Natural killer cell treated with Interleukin-12 subunit alpha and Interleukin-12 subunit beta and Interleukin-15 and Interleukin-18, amount 100 ng/mL, for 72 hours (primary cell): ENCODE measurements around the gene PDK3. TPM values are rescaled to one million over a fixed set of nuclear protein-coding genes. Genes with fewer than 3 reads are reported as not detected.

ENCODE experiments used
- ATAC-seq, 2 donors: fragments of 150-1000 bp; cut with Tn5 transposase in 1 of 2; sonication (Bioruptor Pico), chemical (Tn5 transposase) in 1 of 2; 2 replicates each; pipeline ENCODE4 v1.10.0; 2021
- DNase-seq: peaks from one replicate; pipeline ENCODE4 v3.0.0; 2022; ENCODE audit warnings: low spot score
- H3K27ac Mint-ChIP-seq, 2 donors: 1 replicate in 1 of 2; 2 replicates in 1 of 2; pipeline ENCODE4 v1.8.0; 2022; ENCODE audit warnings: mixed read lengths in 2 of 2, mild to moderate bottlenecking in 1 of 2, moderate library complexity in 1 of 2
- H3K27me3 Mint-ChIP-seq, 2 donors: 1 replicate in 1 of 2; 2 replicates in 1 of 2; pipeline ENCODE4 v1.8.0; 2022; ENCODE audit warnings: mixed read lengths in 2 of 2
- H3K36me3 Mint-ChIP-seq: one replicate; pipeline ENCODE4 v1.8.0; 2022; ENCODE audit warnings: mixed read lengths
- H3K4me1 Mint-ChIP-seq, 2 donors: 1 replicate in 1 of 2; 2 replicates in 1 of 2; pipeline ENCODE4 v1.8.0; 2022; ENCODE audit warnings: low read depth in 2 of 2, mixed read lengths in 2 of 2, mild to moderate bottlenecking in 1 of 2
- H3K4me3 Mint-ChIP-seq: one replicate; pipeline ENCODE4 v1.8.0; 2022; ENCODE audit warnings: mixed read lengths
- H3K9me3 Mint-ChIP-seq: 2 replicates; pipeline ENCODE4 v1.8.0; 2022; ENCODE audit warnings: mixed read lengths
- total RNA-seq, 2 donors: library from RNA; stranded (reverse); gene quantifications; one replicate each; pipeline ENCODE4 v1.2.3, GENCODE V29; 2022

PDK3 gene
- total RNA-seq, 2 donors from 2014 or later = 21.8 to 37.6 TPM

DNA sequence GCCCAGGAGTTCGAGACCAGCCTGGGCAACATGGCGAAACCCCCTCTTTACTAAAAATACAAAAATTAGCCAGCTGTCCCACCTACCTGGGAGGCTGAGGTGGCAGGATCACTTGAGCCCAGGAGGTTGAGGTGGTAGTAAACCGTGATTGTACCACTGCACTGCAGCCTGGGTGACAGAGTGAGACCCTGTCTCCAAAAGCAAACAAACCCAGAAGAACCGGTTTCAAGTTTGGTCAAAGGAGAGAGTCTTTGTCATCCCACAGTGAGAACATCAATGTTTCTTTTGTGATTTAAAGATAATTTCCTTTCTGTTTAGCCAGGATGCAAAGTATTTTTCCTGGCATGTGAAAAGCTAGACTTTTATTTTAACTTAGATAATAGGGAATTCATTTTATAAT, 26.7 kb downstream of the PDK3 start:
- Mint-ChIP-seq H3K27ac (peak overlapping the region in 1 of 2 donors; percentile 33), H3K9me3 (no peaks in the 10 kb centered on the region), H3K27me3 (peaks cover 0 to 2% of the 10 kb centered on the region in 2 donors), H3K36me3 (no peaks in the 10 kb centered on the region), H3K4me1 (peaks cover 13 to 14% of the 10 kb centered on the region in 2 donors), H3K4me3 (no peak overlapping the region)
- DNase-seq (no peak), ATAC-seq (no peak)

DNA sequence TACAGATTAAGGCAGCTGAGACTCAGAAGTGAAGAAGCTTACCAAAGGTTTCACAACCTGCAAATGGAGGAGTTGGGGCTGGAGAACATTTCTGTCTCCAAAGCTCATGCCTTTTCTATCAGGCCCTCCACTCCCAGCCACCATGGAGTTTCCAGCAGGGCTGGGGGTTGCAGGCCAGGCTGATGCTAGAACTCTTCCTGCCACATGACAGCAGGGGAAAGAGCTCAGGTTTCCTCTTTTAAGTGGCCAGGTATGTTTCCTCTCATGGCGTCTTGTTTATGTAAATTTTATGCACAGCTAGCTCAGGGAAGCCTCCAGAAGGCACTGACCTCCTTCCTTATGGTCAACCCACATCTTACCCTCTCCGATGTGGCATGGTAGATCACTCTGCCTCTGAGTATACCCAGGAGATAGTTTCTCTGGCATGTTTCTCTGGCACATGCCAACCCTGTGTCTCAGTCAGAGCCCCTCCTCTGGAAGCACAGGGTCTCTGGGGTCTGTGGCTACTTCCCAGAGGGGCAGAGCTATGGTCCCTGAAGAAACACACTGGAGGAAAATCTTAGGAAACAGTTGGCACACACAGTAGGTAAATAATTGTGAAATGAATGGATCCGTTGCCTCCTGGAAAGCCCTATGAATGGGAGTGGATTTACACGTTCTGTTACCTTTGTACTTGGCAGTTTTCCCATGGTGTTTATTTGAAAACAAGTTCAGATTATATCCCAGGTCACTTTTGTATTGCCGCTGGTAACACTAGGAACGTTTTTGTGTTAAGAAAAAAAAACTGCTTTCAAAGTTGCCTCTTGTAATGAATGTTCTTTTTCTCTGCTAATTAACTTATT, 28.9 kb downstream of the PDK3 start:
- peak overlapping the region; percentile 33 to 50 for H3K27ac Mint-ChIP-seq
- ATAC-seq (no peak), DNase-seq (no peak)
- H3K27me3 Mint-ChIP-seq = peaks cover 0 to 2% of the 10 kb centered on the region in 2 donors
- H3K36me3 Mint-ChIP-seq = no peaks in the 10 kb centered on the region
- peak overlapping the region; percentile 20 for H3K4me3 Mint-ChIP-seq
- no peaks in the 10 kb centered on the region for H3K9me3 Mint-ChIP-seq
- peaks cover 13 to 20% of the 10 kb centered on the region in 2 donors for H3K4me1 Mint-ChIP-seq

DNA sequence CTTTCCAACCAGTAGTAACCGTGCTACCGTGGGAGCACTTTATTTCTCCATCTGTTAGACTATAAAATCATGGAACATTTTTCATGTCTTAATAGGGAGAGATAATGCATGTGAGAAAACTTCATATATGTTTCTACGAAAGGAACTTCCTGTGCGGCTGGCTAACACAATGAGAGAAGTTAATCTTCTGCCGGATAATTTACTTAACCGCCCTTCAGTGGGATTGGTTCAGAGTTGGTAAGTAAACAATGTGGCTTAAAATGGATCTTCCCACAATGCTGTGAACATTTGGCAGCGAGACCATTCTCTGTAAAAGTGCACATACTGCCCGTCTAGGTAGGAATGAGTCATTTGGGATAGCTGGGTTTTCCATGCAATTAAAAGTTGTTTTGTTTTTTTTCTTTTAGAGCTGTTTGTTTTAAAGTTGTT, 29.6 kb downstream of the PDK3 start:
- Mint-ChIP-seq H3K4me1 (peaks cover 13 to 20% of the 10 kb centered on the region in 2 donors), H3K27ac (peak overlapping the region; percentile 27 to 50), H3K9me3 (no peaks in the 10 kb centered on the region), H3K4me3 (peak overlapping the region; percentile 20), H3K36me3 (no peaks in the 10 kb centered on the region), H3K27me3 (peaks cover 0 to 2% of the 10 kb centered on the region in 2 donors)
- DNase-seq = no peak
- ATAC-seq = no peak

DNA sequence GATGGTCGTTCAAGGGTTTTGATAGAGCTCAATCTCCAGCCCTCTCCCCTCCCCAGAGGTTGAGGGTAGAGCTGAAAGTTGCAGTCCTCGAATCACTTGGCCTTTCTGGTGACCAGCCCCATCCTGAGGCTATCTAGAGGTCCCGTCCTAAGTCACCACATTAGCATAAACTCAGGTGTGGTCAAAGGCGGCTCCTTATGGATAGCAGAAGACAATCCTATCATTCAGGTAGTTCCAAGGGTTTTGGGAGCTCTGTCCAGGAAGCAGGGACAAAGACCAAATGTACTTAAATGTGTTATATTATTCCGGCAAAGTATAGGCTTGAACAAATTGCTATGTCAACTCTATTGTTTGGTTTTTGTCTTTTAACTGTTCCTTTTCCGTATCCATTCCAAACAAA, 30.6 kb downstream of the PDK3 start:
- H3K27ac Mint-ChIP-seq = peak overlapping the region in 1 of 2 donors; percentile 12
- H3K4me1 Mint-ChIP-seq = peaks cover 13 to 20% of the 10 kb centered on the region in 2 donors
- no peak for ATAC-seq
- DNase-seq = no peak
- no peaks in the 10 kb centered on the region for H3K9me3 Mint-ChIP-seq
- no peaks in the 10 kb centered on the region for H3K36me3 Mint-ChIP-seq
- H3K27me3 Mint-ChIP-seq = peaks cover 0 to 2% of the 10 kb centered on the region in 2 donors
- no peak overlapping the region for H3K4me3 Mint-ChIP-seq

DNA sequence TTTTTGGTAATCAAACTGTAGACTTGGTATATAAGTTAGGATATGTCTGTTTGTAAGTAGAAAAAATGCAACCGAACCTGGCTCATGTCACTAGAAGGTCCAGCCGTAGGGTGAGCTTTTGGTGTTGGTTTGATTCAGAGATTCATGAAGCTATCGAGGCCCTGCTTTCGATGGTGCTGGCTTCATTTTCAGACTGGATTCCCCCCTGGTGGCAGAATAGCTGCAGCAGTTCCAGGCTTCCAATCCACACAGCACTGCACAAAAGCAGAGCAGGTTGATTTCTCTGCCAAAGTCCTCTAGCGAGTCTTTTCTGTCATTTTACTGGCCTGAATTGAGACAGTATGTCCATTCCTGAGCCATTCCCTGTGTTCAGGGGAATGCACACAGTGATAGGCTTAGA, 33.1 kb downstream of the PDK3 start:
- DNase-seq = no peak
- Mint-ChIP-seq H3K4me1 (peaks cover 9 to 16% of the 10 kb centered on the region in 2 donors), H3K9me3 (no peaks in the 10 kb centered on the region), H3K27ac (peak overlapping the region; percentile 26 to 79), H3K27me3 (no peaks in the 10 kb centered on the region), H3K36me3 (no peaks in the 10 kb centered on the region), H3K4me3 (no peak overlapping the region)
- ATAC-seq = no peak

DNA sequence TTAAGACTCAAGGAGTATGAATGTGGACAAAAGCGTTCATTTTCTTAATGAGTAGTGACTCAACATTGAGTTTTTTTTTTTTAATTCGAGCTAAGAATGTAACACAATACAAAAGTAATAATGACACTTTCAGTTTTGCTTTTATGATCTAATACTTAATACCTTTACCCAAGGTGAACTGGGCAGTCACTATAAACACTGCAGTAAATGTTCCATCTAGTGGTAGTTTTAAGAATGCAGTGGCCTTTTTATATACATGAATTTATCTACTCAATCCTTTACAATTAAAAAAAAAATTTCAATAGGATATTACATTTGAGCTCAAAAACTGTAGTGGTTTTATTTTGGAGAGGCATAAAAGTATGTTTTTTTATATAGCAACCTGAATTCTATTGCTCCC, 33.9 kb downstream of the PDK3 start:
- ATAC-seq (peak in 1 of 2 donors; percentile 52), DNase-seq (no peak)
- H3K27ac Mint-ChIP-seq = peak overlapping the region; percentile 26 to 79
- no peak overlapping the region for H3K4me3 Mint-ChIP-seq
- H3K4me1 Mint-ChIP-seq = peaks cover 1 to 11% of the 10 kb centered on the region in 2 donors
- no peaks in the 10 kb centered on the region for H3K36me3 Mint-ChIP-seq
- H3K27me3 Mint-ChIP-seq = no peaks in the 10 kb centered on the region
- no peaks in the 10 kb centered on the region for H3K9me3 Mint-ChIP-seq

DNA sequence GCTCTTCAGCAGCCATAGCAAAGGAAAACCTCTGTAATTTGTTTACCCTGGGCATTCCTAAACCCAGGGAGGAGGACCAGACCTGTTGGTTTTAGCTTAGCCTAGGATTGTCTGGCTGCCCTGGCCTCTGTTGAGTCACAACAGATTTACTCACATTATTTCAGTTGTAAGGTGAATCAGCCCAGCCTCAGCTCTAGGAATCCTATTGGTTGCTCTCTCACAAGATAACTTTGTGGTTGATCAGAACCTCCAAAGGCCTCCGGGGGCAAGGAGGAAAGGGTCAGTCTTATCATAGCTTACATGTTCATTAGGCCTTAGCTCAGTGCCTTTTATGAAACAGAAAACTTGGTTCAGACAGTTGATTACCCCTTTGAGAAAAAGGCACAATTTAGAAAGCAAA, 41.0 kb downstream of the PDK3 start:
- peak; percentile 73 to 87 for ATAC-seq
- Mint-ChIP-seq H3K27ac (peak overlapping the region; percentile 68 to 86), H3K4me1 (peaks cover 20 to 24% of the 10 kb centered on the region in 2 donors), H3K4me3 (peak overlapping the region; percentile 42), H3K36me3 (peaks cover 28% of the 10 kb centered on the region), H3K9me3 (no peaks in the 10 kb centered on the region), H3K27me3 (peaks cover 0 to 8% of the 10 kb centered on the region in 2 donors)
- no peak for DNase-seq

DNA sequence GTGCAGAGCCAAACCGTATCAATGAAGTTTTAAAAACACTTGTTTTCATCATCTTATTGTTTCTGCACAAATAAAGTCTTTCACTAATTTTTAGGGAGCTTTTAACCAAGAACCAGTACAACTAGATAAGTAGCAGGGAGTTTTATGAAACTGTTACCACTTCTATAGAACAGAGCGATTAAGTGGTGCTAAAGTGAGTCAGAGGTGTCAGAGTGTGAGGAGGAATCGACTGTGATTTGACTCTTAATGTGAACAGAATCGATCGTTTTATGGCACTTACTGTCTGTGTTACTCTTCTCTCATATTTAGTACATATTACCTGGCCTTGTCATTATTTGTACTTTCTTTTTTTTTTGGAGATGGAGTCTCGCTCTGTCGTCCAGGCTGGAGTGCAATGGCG, 43.3 kb downstream of the PDK3 start:
- H3K4me1 Mint-ChIP-seq = peaks cover 27 to 30% of the 10 kb centered on the region in 2 donors
- H3K4me3 Mint-ChIP-seq = no peak overlapping the region
- ATAC-seq (peak in 1 of 2 donors; percentile 60), DNase-seq (no peak)
- no peak overlapping the region for H3K27ac Mint-ChIP-seq
- peaks cover 33% of the 10 kb centered on the region for H3K36me3 Mint-ChIP-seq
- H3K9me3 Mint-ChIP-seq = no peaks in the 10 kb centered on the region
- H3K27me3 Mint-ChIP-seq = peaks cover 0 to 11% of the 10 kb centered on the region in 2 donors

DNA sequence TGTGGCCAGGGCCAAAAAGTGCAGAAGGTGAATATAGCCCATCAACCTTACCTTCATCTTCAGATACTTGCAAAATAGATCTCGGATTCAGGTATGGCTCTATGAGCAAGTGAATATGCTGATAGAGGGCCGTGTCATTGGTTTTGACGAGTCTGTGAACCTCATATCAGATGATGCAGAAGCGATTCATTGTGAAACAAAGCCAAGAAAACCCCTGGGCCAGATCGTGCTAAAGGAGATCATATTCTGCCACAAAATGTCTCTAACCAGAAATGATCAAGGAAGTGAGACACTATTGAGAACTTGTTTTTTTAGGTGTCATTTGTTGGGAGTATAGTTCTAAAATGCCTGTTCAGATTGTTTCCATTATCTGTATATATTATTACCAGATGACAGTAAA, 48.3 kb downstream of the PDK3 start:
- peak; percentile 79 to 90 for ATAC-seq
- Mint-ChIP-seq H3K4me3 (peak overlapping the region; percentile 32), H3K27me3 (peaks cover 0 to 9% of the 10 kb centered on the region in 2 donors)

DNA sequence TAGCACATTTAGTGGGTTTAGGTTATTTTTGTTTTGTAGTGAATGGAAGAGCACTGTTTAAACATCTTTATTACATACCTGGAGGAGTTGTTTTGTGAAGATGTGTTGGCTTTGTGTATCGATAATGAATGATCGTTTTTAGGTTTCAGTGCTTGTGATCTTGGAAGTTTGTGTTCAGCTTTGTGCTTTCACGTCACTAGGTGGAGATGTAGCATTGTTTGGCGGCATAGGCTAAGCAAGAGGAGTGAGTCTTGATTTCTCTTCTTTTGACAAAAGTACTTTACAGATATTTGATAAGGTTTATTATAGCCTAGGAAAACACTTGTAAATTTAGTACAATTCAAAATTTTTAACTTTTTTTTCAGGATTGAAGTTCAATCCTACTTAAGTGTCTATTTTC, 50.4 kb downstream of the PDK3 start:
- Mint-ChIP-seq H3K36me3 (peaks cover 10% of the 10 kb centered on the region), H3K9me3 (no peaks in the 10 kb centered on the region), H3K27me3 (peaks cover 0 to 3% of the 10 kb centered on the region in 2 donors), H3K27ac (peak overlapping the region; percentile 3 to 45), H3K4me3 (no peak overlapping the region), H3K4me1 (peaks cover 14 to 17% of the 10 kb centered on the region in 2 donors)
- DNase-seq (no peak), ATAC-seq (no peak)

More for the DNA sequence above, 48.3 kb downstream of the PDK3 start:
- Mint-ChIP-seq H3K9me3 (no peaks in the 10 kb centered on the region), H3K27ac (peak overlapping the region; percentile 82 to 86), H3K36me3 (peaks cover 18% of the 10 kb centered on the region), H3K4me1 (peaks cover 20 to 25% of the 10 kb centered on the region in 2 donors)
- DNase-seq = no peak

DNA sequence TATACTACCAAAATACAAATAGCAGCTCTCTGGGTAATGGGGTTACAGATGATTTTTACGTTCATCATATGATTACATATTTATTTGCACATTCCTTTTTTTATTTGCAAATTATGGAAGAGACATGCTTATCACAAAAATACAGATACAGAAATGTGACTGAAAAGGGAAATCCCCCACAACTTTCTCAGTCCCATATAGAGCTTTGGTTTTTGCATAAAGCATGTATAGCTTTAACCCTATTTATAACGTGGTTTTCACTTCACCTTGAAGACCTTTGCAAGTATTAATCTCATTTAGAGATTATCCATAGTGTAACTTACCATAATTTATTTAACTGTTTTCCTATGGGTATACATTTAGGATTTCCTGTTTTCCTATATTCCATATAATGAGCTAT, 55.4 kb downstream of the PDK3 start:
- peaks cover 0 to under 1% of the 10 kb centered on the region in 2 donors for H3K4me1 Mint-ChIP-seq
- no peaks in the 10 kb centered on the region for H3K9me3 Mint-ChIP-seq
- no peaks in the 10 kb centered on the region for H3K27me3 Mint-ChIP-seq
- DNase-seq = no peak
- no peak overlapping the region for H3K27ac Mint-ChIP-seq
- no peak overlapping the region for H3K4me3 Mint-ChIP-seq
- H3K36me3 Mint-ChIP-seq = peaks cover under 1% of the 10 kb centered on the region
- ATAC-seq = no peak

DNA sequence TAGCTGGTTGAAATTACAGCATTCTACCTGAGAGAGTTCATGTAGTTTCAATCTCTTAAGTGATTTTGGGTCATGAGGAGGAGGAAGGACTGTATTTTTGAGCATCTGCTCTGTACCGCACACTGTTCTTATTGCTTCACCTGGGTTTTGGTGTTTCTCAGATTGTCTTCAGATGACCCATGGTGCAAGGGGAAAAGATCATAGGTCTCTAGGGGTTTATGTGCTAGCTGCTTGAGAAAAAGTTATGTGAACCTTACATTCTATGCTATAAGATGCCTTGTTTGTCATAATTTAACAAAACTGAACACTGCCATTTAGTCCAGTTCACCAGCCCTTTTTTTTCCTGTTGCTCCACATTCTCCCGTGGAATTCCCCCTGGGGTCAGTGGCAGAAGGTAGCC, 60.4 kb downstream of the PDK3 start:
- no peaks in the 10 kb centered on the region for H3K36me3 Mint-ChIP-seq
- no peak for DNase-seq
- H3K27me3 Mint-ChIP-seq = no peaks in the 10 kb centered on the region
- H3K4me3 Mint-ChIP-seq = no peak overlapping the region
- ATAC-seq = no peak
- H3K4me1 Mint-ChIP-seq = no peaks in the 10 kb centered on the region
- H3K9me3 Mint-ChIP-seq = no peaks in the 10 kb centered on the region
- no peak overlapping the region for H3K27ac Mint-ChIP-seq

DNA sequence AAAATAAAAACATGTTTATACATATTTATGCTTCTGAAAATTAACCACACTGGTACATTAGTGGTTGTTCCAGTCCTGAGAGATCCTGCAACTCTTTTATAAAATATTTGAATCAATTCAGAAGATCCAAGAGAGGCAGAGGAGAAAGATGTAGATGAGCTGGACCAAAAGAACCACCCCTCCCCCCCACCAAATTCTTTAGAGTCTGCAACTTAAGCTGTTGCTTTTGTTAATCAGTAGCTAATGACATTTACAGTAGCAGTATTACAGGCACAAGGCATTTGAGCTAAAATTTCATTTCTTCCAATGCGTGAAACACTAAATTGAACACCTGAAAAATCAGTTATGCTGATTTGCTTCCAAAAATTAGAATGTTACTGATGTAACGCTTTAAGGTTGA, 61.5 kb downstream of the PDK3 start:
- Mint-ChIP-seq H3K4me3 (no peak overlapping the region), H3K4me1 (no peaks in the 10 kb centered on the region), H3K27me3 (no peaks in the 10 kb centered on the region), H3K27ac (no peak overlapping the region), H3K36me3 (no peaks in the 10 kb centered on the region), H3K9me3 (no peaks in the 10 kb centered on the region)
- DNase-seq = no peak
- ATAC-seq = no peak

DNA sequence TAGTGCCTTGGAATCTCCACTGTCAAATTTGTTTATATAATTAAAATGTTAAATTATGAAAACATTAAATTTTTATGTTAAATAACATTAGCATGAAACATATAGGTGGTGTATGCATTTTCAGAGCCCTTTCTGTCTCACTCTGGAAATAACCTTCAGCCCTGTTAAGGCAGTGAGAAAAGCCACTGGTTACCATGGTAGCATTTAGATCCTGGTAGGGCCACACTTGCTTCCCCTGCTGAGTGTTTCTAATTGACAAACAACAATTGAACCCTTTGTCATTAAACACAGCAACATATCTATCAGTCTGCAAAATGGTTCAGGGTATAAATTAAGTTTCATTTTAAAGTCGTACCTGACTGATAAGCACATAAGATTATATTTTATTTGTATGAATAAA, 63.5 kb downstream of the PDK3 start:
- H3K4me1 Mint-ChIP-seq = no peaks in the 10 kb centered on the region
- H3K9me3 Mint-ChIP-seq = no peaks in the 10 kb centered on the region
- H3K4me3 Mint-ChIP-seq = no peak overlapping the region
- H3K36me3 Mint-ChIP-seq = no peaks in the 10 kb centered on the region
- H3K27ac Mint-ChIP-seq = no peak overlapping the region
- no peaks in the 10 kb centered on the region for H3K27me3 Mint-ChIP-seq
- DNase-seq (no peak), ATAC-seq (no peak)
